Panc1 (cell line): ENCODE measurements around the gene MRPS16.
A peak's percentile ranks its signal among the peaks of the same experiment; 100 is the strongest.

Experiments
- POLR2AphosphoS5 ChIP-seq: IDR thresholded peaks from 2 replicates; pipeline ENCODE4 v1.6.1; 2012; ENCODE audit warnings: mild to moderate bottlenecking, low read depth, low read length, moderate library complexity
- SIN3A ChIP-seq: IDR thresholded peaks from 2 replicates; pipeline ENCODE4 v1.6.1; 2012; ENCODE audit warnings: low read depth, mild to moderate bottlenecking, low read length, moderate library complexity, borderline replicate concordance; ENCODE audit not compliant: insufficient read depth
- TCF7L2 ChIP-seq: IDR thresholded peaks from 2 replicates; pipeline ENCODE4 v1.6.1; 2011; ENCODE audit warnings: mild to moderate bottlenecking, low read depth, low read length, inconsistent platforms
- TF ChIP-seq, protein P1 (sequence below): fragments of 450-650 bp; IDR thresholded peaks from 2 replicates; pipeline ENCODE4 v1.5.1; 2017; ENCODE audit warnings: mild to moderate bottlenecking
- TF ChIP-seq, protein P2 (sequence below), 2 experiments: IDR thresholded peaks; 2 replicates each; pipeline ENCODE4 v1.6.1; 2011 to 2012; ENCODE audit warnings: low read depth in 2 of 2, control low read depth in 1 of 2, low read length in 1 of 2, mild to moderate bottlenecking in 1 of 2, moderate library complexity in 1 of 2; ENCODE audit not compliant: insufficient read depth in 1 of 2

DNA sequence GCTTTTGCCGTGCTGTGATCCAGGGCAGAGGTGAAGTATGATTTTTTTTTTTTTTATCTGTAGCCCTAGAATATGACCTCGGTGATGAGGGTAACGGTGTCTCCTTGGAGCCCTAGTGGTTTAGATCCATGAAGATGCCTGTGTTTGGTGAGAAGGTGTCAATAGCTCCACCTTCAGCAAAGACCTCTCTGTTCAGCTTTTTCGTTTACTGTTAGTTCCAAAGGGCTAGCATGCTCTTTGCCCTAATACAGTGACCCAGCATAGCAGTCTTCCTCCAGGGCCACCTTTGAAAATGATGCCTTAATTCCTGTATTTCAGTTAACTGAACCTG, 746 bp upstream of the MRPS16 start:
- TF ChIP-seq, protein P1, sequence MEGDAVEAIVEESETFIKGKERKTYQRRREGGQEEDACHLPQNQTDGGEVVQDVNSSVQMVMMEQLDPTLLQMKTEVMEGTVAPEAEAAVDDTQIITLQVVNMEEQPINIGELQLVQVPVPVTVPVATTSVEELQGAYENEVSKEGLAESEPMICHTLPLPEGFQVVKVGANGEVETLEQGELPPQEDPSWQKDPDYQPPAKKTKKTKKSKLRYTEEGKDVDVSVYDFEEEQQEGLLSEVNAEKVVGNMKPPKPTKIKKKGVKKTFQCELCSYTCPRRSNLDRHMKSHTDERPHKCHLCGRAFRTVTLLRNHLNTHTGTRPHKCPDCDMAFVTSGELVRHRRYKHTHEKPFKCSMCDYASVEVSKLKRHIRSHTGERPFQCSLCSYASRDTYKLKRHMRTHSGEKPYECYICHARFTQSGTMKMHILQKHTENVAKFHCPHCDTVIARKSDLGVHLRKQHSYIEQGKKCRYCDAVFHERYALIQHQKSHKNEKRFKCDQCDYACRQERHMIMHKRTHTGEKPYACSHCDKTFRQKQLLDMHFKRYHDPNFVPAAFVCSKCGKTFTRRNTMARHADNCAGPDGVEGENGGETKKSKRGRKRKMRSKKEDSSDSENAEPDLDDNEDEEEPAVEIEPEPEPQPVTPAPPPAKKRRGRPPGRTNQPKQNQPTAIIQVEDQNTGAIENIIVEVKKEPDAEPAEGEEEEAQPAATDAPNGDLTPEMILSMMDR = 0 out of 2 replicates have a peak, but pooled peaks have one; percentile 25
- TF ChIP-seq TCF7L2 (no peak), POLR2AphosphoS5 (no peak), SIN3A (no peak)
- TF ChIP-seq, protein P2, sequence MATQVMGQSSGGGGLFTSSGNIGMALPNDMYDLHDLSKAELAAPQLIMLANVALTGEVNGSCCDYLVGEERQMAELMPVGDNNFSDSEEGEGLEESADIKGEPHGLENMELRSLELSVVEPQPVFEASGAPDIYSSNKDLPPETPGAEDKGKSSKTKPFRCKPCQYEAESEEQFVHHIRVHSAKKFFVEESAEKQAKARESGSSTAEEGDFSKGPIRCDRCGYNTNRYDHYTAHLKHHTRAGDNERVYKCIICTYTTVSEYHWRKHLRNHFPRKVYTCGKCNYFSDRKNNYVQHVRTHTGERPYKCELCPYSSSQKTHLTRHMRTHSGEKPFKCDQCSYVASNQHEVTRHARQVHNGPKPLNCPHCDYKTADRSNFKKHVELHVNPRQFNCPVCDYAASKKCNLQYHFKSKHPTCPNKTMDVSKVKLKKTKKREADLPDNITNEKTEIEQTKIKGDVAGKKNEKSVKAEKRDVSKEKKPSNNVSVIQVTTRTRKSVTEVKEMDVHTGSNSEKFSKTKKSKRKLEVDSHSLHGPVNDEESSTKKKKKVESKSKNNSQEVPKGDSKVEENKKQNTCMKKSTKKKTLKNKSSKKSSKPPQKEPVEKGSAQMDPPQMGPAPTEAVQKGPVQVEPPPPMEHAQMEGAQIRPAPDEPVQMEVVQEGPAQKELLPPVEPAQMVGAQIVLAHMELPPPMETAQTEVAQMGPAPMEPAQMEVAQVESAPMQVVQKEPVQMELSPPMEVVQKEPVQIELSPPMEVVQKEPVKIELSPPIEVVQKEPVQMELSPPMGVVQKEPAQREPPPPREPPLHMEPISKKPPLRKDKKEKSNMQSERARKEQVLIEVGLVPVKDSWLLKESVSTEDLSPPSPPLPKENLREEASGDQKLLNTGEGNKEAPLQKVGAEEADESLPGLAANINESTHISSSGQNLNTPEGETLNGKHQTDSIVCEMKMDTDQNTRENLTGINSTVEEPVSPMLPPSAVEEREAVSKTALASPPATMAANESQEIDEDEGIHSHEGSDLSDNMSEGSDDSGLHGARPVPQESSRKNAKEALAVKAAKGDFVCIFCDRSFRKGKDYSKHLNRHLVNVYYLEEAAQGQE (IDR thresholded peaks at IDR 0.05; ENCODE audit: insufficient read depth in 1 of 2, low read depth in 2 of 2, low read length in 1 of 2) = no peak
